ENCODE results near the gene FOSL2.

FOSL2 gene

DNA sequence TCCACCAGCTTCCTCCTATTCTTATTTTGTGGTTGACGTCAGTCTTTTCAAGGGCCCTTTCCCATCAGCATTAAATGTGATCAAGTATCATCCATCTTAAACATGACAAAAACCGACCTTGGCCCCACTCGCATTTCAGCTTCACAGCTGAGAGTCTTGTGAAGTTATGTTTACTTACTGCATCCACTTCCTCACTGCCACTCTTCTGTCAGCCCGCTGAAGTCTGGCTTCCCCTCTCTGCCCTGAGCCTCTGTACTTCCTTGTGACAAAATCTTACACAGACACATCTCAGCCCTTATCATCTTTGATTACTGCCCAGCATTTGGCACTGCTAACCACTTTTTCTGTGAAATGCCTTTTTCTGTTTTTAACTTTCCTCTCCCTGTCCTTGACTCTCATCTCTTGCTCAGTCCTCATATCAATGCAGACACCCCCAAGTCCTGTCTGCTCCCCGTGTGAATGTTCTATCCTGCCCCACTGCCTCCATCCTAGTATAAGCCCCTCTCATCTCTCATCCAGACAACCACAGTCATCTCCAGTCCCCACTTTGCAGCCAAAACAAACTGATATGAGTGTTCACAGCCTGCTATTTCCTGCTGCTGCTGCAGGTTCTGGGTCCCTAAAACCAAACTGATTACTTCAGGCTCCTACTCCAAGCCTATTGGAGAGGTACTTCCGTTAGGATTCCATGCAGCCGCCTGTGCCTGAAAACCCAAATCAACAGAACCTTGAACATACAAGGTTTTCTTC, 31.4 kb downstream of the FOSL2 start:
- no peak overlapping the region for H3K27ac ChIP-seq
- TF ChIP-seq ZFX (IDR thresholded peaks at IDR 0.05; ENCODE audit: borderline replicate concordance) = no peak
- TF ChIP-seq, protein P1, sequence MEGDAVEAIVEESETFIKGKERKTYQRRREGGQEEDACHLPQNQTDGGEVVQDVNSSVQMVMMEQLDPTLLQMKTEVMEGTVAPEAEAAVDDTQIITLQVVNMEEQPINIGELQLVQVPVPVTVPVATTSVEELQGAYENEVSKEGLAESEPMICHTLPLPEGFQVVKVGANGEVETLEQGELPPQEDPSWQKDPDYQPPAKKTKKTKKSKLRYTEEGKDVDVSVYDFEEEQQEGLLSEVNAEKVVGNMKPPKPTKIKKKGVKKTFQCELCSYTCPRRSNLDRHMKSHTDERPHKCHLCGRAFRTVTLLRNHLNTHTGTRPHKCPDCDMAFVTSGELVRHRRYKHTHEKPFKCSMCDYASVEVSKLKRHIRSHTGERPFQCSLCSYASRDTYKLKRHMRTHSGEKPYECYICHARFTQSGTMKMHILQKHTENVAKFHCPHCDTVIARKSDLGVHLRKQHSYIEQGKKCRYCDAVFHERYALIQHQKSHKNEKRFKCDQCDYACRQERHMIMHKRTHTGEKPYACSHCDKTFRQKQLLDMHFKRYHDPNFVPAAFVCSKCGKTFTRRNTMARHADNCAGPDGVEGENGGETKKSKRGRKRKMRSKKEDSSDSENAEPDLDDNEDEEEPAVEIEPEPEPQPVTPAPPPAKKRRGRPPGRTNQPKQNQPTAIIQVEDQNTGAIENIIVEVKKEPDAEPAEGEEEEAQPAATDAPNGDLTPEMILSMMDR (IDR thresholded peaks at IDR 0.05) = no peak

DNA sequence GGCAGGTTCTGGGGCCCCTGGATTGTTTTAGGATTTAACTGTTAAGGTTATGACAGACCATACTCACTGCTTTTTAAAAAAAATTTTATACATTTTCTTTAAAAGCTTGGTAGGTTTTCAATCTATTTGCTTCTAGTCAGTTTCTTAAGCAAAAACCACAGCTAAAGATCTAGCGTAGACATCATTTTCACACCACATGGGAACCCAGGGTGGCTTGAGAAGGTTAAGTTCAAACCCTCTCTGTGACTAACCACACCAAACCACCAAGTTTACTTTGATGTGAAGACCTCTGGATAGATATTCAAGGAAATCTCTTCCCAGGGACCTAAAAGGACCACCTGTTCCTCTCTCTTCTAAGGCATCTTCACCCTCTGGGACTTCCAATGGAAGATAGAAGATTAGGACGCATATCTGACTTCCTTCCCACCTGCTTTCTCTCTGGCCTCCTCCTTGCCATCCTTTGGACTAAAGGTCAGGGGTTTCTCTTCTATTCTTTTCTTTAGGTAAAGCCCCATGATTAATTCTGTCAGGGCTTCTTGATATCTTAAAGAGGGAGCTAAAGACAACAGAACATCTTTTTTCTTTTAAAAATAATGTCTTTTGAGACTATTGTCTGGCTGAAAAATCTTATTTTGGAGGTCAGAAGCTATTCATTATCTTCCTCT, 32.3 kb downstream of the FOSL2 start:
- no peak for TF ChIP-seq ZFX (IDR thresholded peaks at IDR 0.05; ENCODE audit: borderline replicate concordance)
- TF ChIP-seq, protein P1 (IDR thresholded peaks at IDR 0.05) = no peak
- no peak overlapping the region for H3K27ac ChIP-seq

DNA sequence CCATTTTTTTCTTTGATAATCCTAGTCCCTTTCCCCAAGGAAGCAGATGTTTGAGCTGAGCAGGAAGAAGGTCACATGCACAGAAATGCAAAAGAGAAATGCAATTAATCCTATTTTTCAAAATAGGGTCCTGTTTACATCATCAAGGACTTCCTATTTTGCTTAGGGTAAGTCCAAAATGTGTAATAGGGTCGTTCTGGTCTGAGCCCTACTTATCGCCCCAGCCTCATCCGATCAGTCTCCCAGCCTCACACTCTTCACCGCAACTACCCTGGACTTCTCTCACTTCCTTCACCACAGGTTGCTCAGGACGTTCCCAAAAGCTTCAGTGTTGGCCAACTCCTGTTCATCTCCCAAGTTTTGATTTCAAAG, 32.8 kb downstream of the FOSL2 start:
- H3K27ac ChIP-seq = no peak overlapping the region
- no peak for TF ChIP-seq ZFX (IDR thresholded peaks at IDR 0.05; ENCODE audit: borderline replicate concordance)
- TF ChIP-seq, protein P1 (IDR thresholded peaks at IDR 0.05) = no peak

DNA sequence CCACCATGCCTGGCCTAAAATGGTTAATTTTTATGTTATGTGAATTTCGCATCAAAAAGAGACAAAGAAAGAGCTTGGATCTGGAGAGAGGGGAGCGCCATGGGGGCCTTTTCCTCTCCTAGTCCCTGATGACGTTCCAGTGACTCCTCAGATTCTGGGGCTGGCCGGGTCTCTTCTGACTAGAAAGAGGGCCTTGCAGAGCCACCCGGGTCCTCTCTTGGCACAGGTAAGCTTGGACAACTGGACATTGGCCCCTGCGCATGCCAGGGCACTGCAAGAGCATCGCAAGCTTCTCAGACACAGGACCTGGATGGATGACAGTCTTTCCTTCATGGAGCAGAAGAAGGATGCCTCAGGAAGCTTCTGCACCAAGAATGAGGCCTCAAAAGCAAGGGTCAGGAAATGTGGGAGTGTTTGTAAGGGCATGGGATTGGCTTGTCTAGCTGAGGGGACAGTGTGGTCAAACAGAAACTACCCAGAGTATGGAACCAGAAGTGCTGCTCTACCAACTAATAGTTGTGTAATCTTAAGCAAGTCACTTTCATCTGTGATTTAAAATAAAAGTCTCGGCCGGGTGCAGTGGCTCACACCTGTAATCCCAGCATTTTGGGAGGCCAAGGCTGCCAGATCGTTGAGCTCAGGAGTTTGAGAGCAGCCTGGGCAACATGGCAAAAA, 35.2 kb downstream of the FOSL2 start:
- no peak overlapping the region for H3K27ac ChIP-seq

DNA sequence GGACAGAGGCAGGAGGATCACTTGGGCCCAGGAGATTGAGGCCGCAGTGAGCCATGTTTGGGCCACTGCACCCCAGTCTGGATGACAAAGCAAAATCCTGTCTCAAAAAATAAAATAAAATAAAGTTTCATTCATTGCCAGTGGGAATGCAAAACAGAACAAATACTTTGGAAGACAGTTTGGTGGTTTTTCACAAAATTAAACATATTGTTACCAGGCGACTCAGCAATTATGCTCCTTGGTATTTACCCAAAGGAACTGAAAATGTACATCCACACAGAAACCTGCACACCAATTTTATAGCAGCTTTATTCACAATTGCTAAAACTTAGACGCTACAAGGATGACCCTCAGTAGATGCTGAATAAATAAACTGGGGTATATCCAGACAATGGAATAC, 35.8 kb downstream of the FOSL2 start:
- H3K27ac ChIP-seq = no peak overlapping the region
- TF ChIP-seq ZFX (IDR thresholded peaks at IDR 0.05; ENCODE audit: borderline replicate concordance) = no peak
- TF ChIP-seq, protein P1 (IDR thresholded peaks at IDR 0.05) = no peak

More for the DNA sequence above, 35.2 kb downstream of the FOSL2 start:
- TF ChIP-seq ZFX (IDR thresholded peaks at IDR 0.05; ENCODE audit: borderline replicate concordance) = no peak
- TF ChIP-seq, protein P1 (IDR thresholded peaks at IDR 0.05) = no peak

DNA sequence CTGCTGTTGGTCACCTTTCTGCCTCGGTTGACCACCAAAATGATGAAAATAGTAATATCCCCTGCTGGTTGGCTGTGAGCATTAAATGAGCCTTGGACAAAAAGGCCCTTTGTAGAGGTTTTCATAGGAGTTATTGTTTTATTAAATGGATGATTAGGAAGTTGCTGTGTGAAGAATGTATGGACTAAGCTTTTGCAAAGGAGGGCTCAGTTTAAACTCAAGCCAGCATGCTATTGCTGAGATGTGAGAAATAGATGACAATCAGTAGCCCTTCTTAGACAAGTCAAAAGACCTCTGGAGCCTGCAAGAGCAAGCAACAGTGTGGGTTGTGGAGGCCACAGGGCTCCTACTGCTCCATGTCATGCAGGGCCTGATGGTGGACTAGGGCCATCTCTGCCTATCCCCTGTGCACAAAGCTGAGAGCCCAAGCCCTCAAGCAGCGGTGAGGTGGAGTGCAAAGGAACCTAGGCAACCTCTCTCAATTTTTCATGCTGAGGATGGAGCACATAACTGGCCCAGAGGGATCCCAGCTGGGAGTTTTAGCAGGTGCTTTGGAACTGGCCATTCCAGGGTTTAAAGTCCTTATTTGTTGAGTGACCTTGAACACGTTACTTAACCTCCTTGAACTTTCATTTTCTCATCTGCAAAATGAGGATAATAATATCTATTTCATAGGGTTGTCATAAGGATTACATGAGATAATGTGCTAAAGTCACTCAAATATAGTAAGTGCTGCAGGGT, 37.1 kb downstream of the FOSL2 start:
- no peak overlapping the region for H3K27ac ChIP-seq
- TF ChIP-seq, protein P1 (IDR thresholded peaks at IDR 0.05) = no peak
- TF ChIP-seq ZFX (IDR thresholded peaks at IDR 0.05; ENCODE audit: borderline replicate concordance) = no peak

All from 22Rv1 (cell line).